ENCODE measurements around the gene AADAC. TPM values are rescaled to one million over a fixed set of nuclear protein-coding genes. Genes with fewer than 3 reads are reported as not detected.
"Not testable (repeated sequence)": the region's sequence is repeated elsewhere in the genome, so short reads cannot be mapped to it uniquely, and the experiment has no call there.

The AADAC gene
- total and polyA plus RNA-seq, 7 experiments from 2014 or later: not detected

DNA sequence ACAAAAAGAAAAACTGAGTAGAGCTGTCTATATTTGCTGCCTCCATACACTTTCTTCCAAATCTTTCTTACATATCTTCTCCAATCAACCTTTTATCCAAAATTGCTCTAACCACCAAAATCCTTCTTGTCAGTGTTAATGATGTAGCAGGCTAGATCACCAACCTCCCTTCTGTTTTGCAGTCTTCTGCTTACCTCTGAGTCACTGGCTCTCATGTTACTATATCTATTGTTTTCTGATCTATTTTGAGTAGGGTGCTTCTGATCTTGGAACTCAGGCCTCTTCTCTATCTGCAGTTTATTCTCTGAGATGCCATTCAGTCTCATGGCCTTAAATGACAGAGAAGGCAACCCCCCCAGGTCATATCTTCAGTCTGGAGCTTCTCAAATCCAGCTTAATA is 26.3 kb upstream of the AADAC start:
- Histone ChIP-seq H3K4me3 (ENCODE audit: low read length) (no peak overlapping the region), H3K9me3 (ENCODE audit: control insufficient read depth in 2 of 3, low read length in 3 of 3) (no peaks in the 10 kb centered on the region), H3K4me1 (ENCODE audit: control insufficient read depth in 2 of 2, insufficient read depth in 2 of 2, low read length in 2 of 2) (no peaks in the 10 kb centered on the region), H3K27ac (ENCODE audit: low read depth, low read length) (no peak overlapping the region), H3K36me3 (ENCODE audit: control insufficient read depth in 2 of 3, insufficient read depth in 3 of 3, low read length in 3 of 3) (no peaks in the 10 kb centered on the region), H3K27me3 (ENCODE audit: control insufficient read depth in 2 of 2, insufficient read depth in 2 of 2, low read length in 2 of 2) (no peaks in the 10 kb centered on the region)
- DNase-seq (no peak), ATAC-seq (no peak)
- no peaks in the 10 kb centered on the region for H3K4me1 Mint-ChIP-seq
- peaks cover 0 to 4% (median 0%) of the 10 kb centered on the region in 11 donors for H3K9me3 Mint-ChIP-seq
- ChIA-PET POLR2A (no interaction called here), CTCF (no interaction called here)
- intact Hi-C loops (cut with micrococcal nuclease): no loop called here
- no peak overlapping the region for H3K27ac Mint-ChIP-seq
- peaks cover 0 to 4% (median 0%) of the 10 kb centered on the region in 5 donors for H3K27me3 Mint-ChIP-seq
- no peaks in the 10 kb centered on the region for H3K36me3 Mint-ChIP-seq
- H3K4me3 Mint-ChIP-seq: no peak overlapping the region

GRCh38 chr3:151788401-151788800 is 25.5 kb upstream of the AADAC start:
- H3K4me1 Mint-ChIP-seq: no peaks in the 10 kb centered on the region
- POLR2A ChIA-PET: no interaction called here
- peaks cover 0 to 4% (median 0%) of the 10 kb centered on the region in 5 donors for H3K27me3 Mint-ChIP-seq

DNA sequence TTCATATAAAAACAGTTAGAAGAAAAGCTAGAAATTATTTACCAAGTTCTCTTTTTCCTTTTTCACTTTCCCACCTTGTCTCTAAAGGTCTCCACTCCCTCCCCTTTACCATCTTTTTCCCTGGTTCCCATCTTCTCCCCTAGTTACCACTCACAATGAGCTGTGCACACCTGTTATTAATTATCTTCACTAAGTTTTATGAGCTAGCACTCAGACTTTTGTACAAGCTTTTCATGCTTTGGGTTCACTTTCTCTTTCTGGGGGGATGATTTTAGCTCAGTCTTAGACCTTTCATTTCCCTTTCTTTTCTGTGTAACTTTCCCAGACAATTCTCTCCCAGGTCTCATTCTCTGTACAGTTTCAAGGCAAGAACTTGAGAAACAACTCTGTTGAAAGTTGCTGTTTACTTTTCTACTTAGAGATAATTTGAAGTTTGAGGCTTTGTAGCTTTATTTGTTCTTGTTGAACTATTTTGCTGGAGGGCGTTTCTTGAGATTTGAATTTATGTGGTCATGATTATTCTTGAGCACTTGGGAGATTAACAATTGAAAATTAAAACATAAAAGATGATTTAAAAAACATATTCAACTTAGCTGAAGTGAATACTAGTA is 24.0 kb upstream of the AADAC start:
- intact Hi-C loops (cut with micrococcal nuclease): no loop called here
- no peaks in the 10 kb centered on the region for H3K36me3 ChIP-seq (ENCODE audit: control insufficient read depth in 2 of 3, insufficient read depth in 3 of 3, low read length in 3 of 3)
- H3K9me3 Mint-ChIP-seq: peaks cover 0 to 4% (median 0%) of the 10 kb centered on the region in 11 donors
- ChIA-PET CTCF (no interaction called here), POLR2A (no interaction called here)
- ATAC-seq (no peak), DNase-seq (no peak)
- no peak overlapping the region for H3K4me3 Mint-ChIP-seq
- H3K27ac Mint-ChIP-seq: no peak overlapping the region
- H3K27ac ChIP-seq (ENCODE audit: low read depth, low read length): no peak overlapping the region
- no peaks in the 10 kb centered on the region for H3K27me3 ChIP-seq (ENCODE audit: control insufficient read depth in 2 of 2, insufficient read depth in 2 of 2, low read length in 2 of 2)
- peaks cover 0 to 10% (median 4%) of the 10 kb centered on the region in 5 donors for H3K27me3 Mint-ChIP-seq
- H3K4me3 ChIP-seq (ENCODE audit: low read length): no peak overlapping the region
- H3K9me3 ChIP-seq (ENCODE audit: control insufficient read depth in 2 of 3, low read length in 3 of 3): no peaks in the 10 kb centered on the region
- H3K4me1 Mint-ChIP-seq: no peaks in the 10 kb centered on the region
- H3K4me1 ChIP-seq (ENCODE audit: control insufficient read depth in 2 of 2, insufficient read depth in 2 of 2, low read length in 2 of 2): no peaks in the 10 kb centered on the region
- no peaks in the 10 kb centered on the region for H3K36me3 Mint-ChIP-seq

More at GRCh38 chr3:151788401-151788800, 25.5 kb upstream of the AADAC start:
- H3K36me3 Mint-ChIP-seq: no peaks in the 10 kb centered on the region
- H3K4me1 ChIP-seq (ENCODE audit: control insufficient read depth in 2 of 2, insufficient read depth in 2 of 2, low read length in 2 of 2): no peaks in the 10 kb centered on the region
- H3K4me3 ChIP-seq (ENCODE audit: low read length): no peak overlapping the region
- no peaks in the 10 kb centered on the region for H3K9me3 ChIP-seq (ENCODE audit: control insufficient read depth in 2 of 3, low read length in 3 of 3)
- peaks cover 0 to 4% (median 0%) of the 10 kb centered on the region in 11 donors for H3K9me3 Mint-ChIP-seq
- no peaks in the 10 kb centered on the region for H3K36me3 ChIP-seq (ENCODE audit: control insufficient read depth in 2 of 3, insufficient read depth in 3 of 3, low read length in 3 of 3)
- no peak overlapping the region for H3K27ac ChIP-seq (ENCODE audit: low read depth, low read length)
- no peak overlapping the region for H3K4me3 Mint-ChIP-seq
- CTCF ChIA-PET: no interaction called here
- ATAC-seq: no peak
- no peaks in the 10 kb centered on the region for H3K27me3 ChIP-seq (ENCODE audit: control insufficient read depth in 2 of 2, insufficient read depth in 2 of 2, low read length in 2 of 2)
- no peak overlapping the region for H3K27ac Mint-ChIP-seq
- no peak for DNase-seq
- intact Hi-C loops (cut with micrococcal nuclease): no loop called here

DNA sequence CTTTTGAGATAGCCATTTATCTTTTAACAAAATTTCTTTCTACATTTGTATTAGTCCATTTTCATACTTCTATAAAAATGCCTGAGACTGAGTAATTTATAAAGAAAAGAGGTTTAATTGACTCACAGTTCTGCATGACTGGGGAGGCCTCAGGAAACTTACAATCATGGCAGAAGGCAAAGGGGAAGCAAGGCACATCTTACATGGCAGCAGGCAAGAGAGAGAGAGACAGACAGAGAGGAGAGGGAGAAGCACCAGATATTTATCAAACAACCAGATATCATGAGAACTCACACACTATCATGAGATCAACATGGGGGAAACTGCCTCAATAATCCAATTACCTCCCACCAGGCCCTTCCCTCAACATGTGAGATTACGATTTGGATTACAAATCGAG is 23.2 kb upstream of the AADAC start:
- H3K27ac Mint-ChIP-seq; H3K9me3 Mint-ChIP-seq; DNase-seq; H3K4me3 Mint-ChIP-seq; H3K27ac ChIP-seq (ENCODE audit: low read depth, low read length); H3K4me1 Mint-ChIP-seq; H3K27me3 ChIP-seq (ENCODE audit: control insufficient read depth in 2 of 2, insufficient read depth in 2 of 2, low read length in 2 of 2); POLR2A ChIA-PET; H3K36me3 ChIP-seq (ENCODE audit: control insufficient read depth in 2 of 3, insufficient read depth in 3 of 3, low read length in 3 of 3); ATAC-seq; H3K4me1 ChIP-seq (ENCODE audit: control insufficient read depth in 2 of 2, insufficient read depth in 2 of 2, low read length in 2 of 2); H3K4me3 ChIP-seq (ENCODE audit: low read length); H3K9me3 ChIP-seq (ENCODE audit: control insufficient read depth in 2 of 3, low read length in 3 of 3); CTCF ChIA-PET; intact Hi-C loops (cut with micrococcal nuclease); H3K36me3 Mint-ChIP-seq: not testable (repeated sequence)
- peaks cover 0 to 10% (median 4%) of the 10 kb centered on the region in 5 donors for H3K27me3 Mint-ChIP-seq

DNA sequence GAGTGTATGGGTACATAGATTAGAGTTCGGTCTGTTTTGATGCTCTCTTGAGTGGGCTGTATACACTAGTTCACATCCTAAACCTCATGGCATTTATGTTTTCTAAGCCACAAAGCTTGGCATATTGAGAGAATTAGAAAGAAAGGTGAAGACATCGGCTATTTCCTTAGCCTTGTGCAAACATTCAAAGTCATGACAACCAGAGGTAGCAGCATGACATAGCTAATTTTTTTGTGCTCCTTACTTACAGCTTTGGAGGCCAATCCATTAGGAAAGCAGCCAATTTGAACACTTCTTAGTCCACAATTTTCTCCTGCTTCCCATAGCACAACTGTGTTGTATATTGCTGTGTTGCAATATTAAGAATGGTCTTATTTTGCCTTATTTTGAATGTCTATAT is 21.5 kb upstream of the AADAC start:
- intact Hi-C loops (cut with micrococcal nuclease): no loop called here
- H3K36me3 Mint-ChIP-seq: no peaks in the 10 kb centered on the region
- ChIA-PET POLR2A (no interaction called here), CTCF (no interaction called here)
- Histone ChIP-seq H3K27me3 (ENCODE audit: control insufficient read depth in 2 of 2, insufficient read depth in 2 of 2, low read length in 2 of 2) (no peaks in the 10 kb centered on the region), H3K27ac (ENCODE audit: low read depth, low read length) (no peak overlapping the region), H3K36me3 (ENCODE audit: control insufficient read depth in 2 of 3, insufficient read depth in 3 of 3, low read length in 3 of 3) (no peaks in the 10 kb centered on the region), H3K4me3 (ENCODE audit: low read length) (no peak overlapping the region), H3K4me1 (ENCODE audit: control insufficient read depth in 2 of 2, insufficient read depth in 2 of 2, low read length in 2 of 2) (no peaks in the 10 kb centered on the region), H3K9me3 (ENCODE audit: control insufficient read depth in 2 of 3, low read length in 3 of 3) (no peaks in the 10 kb centered on the region)
- DNase-seq: no peak
- H3K9me3 Mint-ChIP-seq: peaks cover 0 to 4% (median 0%) of the 10 kb centered on the region in 11 donors
- H3K4me3 Mint-ChIP-seq: no peak overlapping the region
- H3K27ac Mint-ChIP-seq: no peak overlapping the region
- ATAC-seq: no peak
- peaks cover 0 to 10% (median 4%) of the 10 kb centered on the region in 5 donors for H3K27me3 Mint-ChIP-seq
- H3K4me1 Mint-ChIP-seq: no peaks in the 10 kb centered on the region

DNA sequence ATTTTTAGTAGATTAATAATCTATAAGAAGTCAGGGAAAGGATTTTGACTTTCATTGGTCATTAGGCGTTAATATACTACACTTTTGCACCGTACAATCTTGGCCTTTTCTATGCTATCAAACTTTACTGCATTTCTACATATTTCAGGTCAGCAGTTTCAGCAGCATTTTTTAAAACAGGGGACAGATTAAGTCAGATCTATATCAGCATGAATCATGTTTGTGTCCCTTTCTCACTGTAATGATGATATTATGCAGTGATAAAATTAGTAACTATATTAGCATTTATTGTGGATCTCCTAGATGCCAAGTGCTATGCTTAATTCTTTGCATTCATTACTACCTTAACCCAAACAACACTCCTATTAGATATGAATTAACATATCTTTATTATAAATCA is 20.3 kb upstream of the AADAC start:
- no peak overlapping the region for H3K27ac Mint-ChIP-seq
- ATAC-seq (no peak), DNase-seq (no peak)
- H3K27me3 Mint-ChIP-seq: peaks cover 0 to 10% (median 4%) of the 10 kb centered on the region in 5 donors
- ChIA-PET POLR2A (no interaction called here), CTCF (no interaction called here)
- H3K4me3 ChIP-seq (ENCODE audit: low read length): no peak overlapping the region
- H3K9me3 Mint-ChIP-seq: peaks cover 0 to 4% (median 0%) of the 10 kb centered on the region in 11 donors
- no peaks in the 10 kb centered on the region for H3K4me1 ChIP-seq (ENCODE audit: control insufficient read depth in 2 of 2, insufficient read depth in 2 of 2, low read length in 2 of 2)
- H3K36me3 Mint-ChIP-seq: no peaks in the 10 kb centered on the region
- no peak overlapping the region for H3K27ac ChIP-seq (ENCODE audit: low read depth, low read length)
- no peaks in the 10 kb centered on the region for H3K9me3 ChIP-seq (ENCODE audit: control insufficient read depth in 2 of 3, low read length in 3 of 3)
- H3K27me3 ChIP-seq (ENCODE audit: control insufficient read depth in 2 of 2, insufficient read depth in 2 of 2, low read length in 2 of 2): no peaks in the 10 kb centered on the region
- H3K36me3 ChIP-seq (ENCODE audit: control insufficient read depth in 2 of 3, insufficient read depth in 3 of 3, low read length in 3 of 3): no peaks in the 10 kb centered on the region
- H3K4me1 Mint-ChIP-seq: no peaks in the 10 kb centered on the region
- intact Hi-C loops (cut with micrococcal nuclease): no loop called here
- H3K4me3 Mint-ChIP-seq: no peak overlapping the region

- DNase-seq (no peak), ATAC-seq (no peak)
- Mint-ChIP-seq H3K27ac (no peak overlapping the region), H3K4me3 (no peak overlapping the region), H3K9me3 (peaks cover 0 to 4% (median 0%) of the 10 kb centered on the region in 11 donors), H3K4me1 (no peaks in the 10 kb centered on the region), H3K36me3 (no peaks in the 10 kb centered on the region), H3K27me3 (peaks cover 0 to 9% (median 4%) of the 10 kb centered on the region in 5 donors)
- no peaks in the 10 kb centered on the region for H3K4me1 ChIP-seq (ENCODE audit: control insufficient read depth in 2 of 2, insufficient read depth in 2 of 2, low read length in 2 of 2)
- H3K9me3 ChIP-seq (ENCODE audit: control insufficient read depth in 2 of 3, low read length in 3 of 3): no peaks in the 10 kb centered on the region
- intact Hi-C loops (cut with micrococcal nuclease): no loop called here
- H3K27me3 ChIP-seq (ENCODE audit: control insufficient read depth in 2 of 2, insufficient read depth in 2 of 2, low read length in 2 of 2): no peaks in the 10 kb centered on the region
- no peak overlapping the region for H3K4me3 ChIP-seq (ENCODE audit: low read length)
- H3K36me3 ChIP-seq (ENCODE audit: control insufficient read depth in 2 of 3, insufficient read depth in 3 of 3, low read length in 3 of 3): no peaks in the 10 kb centered on the region
- ChIA-PET POLR2A (no interaction called here), CTCF (no interaction called here)
- no peak overlapping the region for H3K27ac ChIP-seq (ENCODE audit: low read depth, low read length)
Observed at GRCh38 chr3:151794080-151794479, 19.8 kb upstream of the AADAC start.
